A549 treated with ZK216348 at 1 μM for 4 hours (cell line): ENCODE results near the gene CTH. TPM values are rescaled to one million over a fixed set of nuclear protein-coding genes. Genes with fewer than 3 reads are reported as not detected.

Source experiments
- total RNA-seq: library from RNA; stranded (reverse); fragments of 200-300 nt; extraction: Qiagen RNA extraction; gene quantifications from 5 replicates; pipeline ENCODE4 v1.2.3, GENCODE V29; 2022; ENCODE audit warnings: low read depth

Gene CTH
- total RNA-seq, result 1.2 to 2.2 TPM (median 1.4 TPM) in 5 replicates

DNA sequence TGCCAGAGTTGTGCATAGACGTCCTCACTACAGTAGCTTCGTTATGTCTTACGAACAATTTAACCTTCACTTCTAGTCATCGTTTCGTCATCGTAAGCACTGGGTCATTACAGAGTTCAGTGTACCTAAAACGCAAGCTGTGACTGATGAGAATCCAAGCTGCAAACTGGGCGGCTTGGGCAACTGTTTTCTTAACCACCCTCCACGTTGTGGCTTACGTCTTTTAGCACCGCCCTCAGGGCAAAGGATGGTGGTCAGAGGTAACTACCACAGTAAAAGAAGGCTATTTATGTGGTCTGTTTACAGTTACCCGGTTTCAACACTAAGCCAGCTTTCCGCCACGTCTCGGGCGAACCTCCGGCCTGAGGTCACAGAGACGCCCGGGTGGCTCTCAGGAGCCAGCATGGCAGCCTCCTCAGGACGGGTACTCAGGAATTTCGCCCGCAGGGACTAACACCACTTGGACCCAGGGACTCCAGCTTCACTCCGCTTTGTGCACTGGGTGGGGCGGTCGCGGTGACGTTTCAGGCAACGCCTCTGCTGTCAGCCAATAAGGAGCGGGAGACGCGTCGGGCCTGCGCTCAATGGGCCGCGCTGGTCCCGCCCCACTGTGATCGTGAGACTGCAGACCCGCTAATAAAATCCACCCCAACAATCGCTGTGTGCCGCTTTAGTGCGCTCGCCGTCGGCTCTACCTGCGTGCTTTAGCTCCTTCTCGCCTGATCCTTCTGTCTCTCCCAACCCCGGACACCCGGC lies at the start of gene CTH:
TSS of gene CTH (plus strand) at position 665 of the 756 bp plus-strand sequence. CDS start 148 bp downstream, outside the sequence.

Other genes with a start within 250 kb of the CTH start
- gene LRRC40, start 205.7 kb upstream of the CTH start, total RNA-seq, result 5.2 to 12.4 TPM (median 9.6 TPM) in 5 replicates
- 66.8 to 128 TPM (median 82.0 TPM) in 5 replicates for gene SRSF11, start 189.9 kb upstream of the CTH start, total RNA-seq
- gene ANKRD13C, start 56.5 kb upstream of the CTH start, total RNA-seq, result 6.4 to 11.5 TPM (median 8.1 TPM) in 5 replicates